NAMALWA (cell line): ENCODE results near the gene SOCS1.
A peak's percentile ranks its signal among the peaks of the same experiment; 100 is the strongest.

ENCODE experiments used
- DNase-seq: peaks from one replicate; pipeline ENCODE4 v3.0.0-alpha.2; 2015; ENCODE audit warnings: low spot score

Gene SOCS1

DNA sequence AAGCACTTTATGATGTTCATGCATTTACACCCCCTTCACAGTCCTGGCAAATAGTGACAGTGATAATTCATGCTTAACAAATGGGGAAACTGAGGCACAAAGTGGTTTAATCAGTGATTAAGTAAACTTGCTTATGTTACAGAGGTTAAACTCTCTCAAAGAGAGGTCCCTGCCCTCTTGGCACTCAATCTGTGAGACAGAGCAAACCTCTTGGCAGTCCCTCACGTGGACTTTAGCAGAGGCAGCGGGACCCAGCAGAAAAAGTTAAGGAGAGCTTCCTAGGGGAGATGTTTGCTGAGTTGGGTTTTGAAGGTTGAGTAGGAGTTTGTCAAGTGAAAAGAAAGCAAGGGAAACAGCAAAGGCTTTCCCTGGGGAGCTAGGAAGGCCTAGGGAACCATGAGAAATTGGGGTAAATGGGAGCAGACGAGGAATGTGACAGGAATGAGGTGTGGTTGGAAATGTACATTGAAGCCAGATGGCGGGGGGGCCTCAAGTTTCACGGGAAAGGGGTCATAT, 10.7 kb downstream of the SOCS1 start:
- DNase-seq: no peak

- no peak for DNase-seq
Measured at GRCh38 chr16:11242658-11243057, 13.3 kb downstream of the SOCS1 start.

DNA sequence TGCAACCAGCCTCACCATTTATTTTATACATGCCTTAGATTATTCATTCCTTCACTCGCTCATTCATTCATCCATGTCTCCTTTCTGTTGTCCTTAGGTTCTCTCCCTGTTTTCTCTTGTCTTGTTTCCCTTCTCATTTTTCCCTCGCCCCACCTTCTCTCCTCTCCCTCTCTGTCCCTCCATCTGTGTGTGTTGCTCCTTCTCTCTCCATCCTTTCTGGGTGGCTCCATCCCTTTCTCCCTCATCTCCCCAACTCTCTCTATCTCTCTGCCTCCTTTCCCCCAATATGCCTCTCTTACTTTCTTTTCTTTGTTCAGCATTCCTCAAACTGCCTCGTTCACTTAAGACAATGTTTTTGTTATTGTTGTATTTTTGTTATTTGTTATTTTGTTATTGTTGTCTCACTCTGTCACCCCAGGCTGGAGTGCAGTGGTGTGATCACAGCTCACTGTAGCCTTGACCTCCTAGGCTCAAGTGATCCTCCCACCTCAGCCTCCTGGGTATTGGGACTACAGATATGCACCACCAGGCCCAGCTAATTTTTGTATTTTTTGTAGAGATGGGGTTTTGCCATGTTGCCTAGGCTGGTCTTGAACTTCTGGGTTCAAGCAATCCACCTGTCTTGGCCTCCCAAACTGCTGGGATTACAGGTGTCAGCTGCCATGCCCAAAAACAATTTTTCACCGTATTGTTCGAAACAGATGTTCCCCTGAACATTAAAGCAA, 14.4 kb downstream of the SOCS1 start:
- DNase-seq: no peak

DNA sequence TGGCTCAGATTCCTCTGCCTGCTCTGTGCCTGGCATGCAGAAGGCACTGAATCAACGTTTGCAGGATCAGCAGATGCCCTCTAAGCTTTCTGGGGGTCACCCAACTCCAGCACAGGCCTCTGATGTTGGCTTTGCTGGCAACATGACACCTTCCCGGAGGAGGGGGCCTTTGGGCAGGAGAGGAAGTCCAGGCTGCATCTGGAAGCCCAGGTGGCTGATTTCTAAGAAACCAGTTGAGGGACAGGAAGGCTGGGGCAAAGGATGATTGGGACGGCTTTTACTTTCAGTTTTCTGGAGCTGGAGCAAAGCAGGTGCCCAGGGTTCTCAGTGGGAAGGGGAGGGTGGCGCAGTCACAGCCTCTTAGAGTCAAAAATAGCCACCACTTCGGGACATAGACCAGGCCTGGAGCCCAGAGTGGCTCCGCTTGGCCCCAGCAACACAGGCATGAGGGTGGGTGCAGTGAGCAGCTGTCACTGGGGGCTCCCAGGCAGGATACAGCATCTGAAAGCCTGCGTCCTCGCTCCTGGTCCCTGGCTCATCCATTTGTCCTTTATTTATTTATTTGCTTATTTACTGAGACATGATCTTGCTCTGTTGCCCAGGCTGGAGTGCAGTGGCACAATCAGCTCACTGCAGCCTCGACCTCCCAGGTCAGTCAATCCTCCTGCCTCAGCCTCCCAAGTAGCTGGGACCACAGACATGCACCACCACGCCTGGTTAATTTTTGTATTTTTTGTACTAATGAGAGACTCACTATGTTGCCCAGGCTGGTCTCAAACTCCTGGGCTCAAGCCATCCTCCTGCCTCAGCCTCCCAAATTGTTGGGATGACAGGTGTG, 15.1 kb downstream of the SOCS1 start:
- no peak for DNase-seq

DNA sequence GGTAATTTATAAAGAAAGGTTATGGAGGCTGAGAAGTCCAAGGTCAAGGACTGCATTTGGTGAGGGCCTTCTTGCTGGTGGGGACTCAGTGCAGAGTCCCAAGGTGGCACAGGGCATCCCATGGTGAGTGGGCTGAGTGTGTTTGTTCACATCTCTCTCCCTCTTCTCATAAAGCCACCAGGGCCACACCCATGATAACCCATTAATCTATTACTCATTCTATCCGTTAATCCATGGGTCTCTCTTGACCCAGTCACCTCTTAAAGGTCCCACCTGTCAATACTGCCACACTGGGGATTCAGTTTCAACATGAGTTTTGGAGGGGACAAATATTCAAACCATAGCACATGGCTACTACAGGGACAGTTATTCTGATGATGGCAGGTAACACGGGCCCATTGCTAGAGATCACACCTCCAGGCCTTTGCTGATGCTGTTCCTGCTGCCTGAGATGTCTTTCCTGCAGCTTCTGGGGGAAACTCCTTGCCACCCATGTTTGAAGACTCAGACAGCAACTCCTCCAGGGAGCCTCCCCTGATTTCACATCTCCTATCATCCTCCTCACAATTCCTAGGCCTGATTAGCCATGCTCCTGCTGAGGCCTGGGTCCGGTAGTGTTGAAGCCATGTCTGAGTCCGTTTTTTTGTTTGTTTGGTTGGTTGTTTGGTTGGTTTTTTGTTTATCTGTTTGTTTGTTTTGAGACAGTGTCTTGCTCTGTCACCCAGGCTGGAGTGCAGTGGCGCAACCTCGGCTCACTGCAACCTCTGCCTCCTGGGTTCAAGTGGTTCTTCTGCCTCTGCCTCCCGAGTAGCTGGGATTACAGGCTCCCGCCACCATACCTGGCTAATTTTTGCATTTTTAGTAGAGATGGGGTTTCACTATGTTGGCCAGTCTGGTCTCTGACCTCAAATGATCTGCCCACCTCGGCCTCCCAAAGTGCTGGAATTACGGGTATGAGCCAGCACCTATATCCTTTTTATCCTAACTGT, 16.1 kb downstream of the SOCS1 start:
- no peak for DNase-seq

GRCh38 chr16:11238272-11239202, 17.5 kb downstream of the SOCS1 start:
- DNase-seq: peak; percentile 51

- no peak for DNase-seq
Measured at GRCh38 chr16:11236461-11237254, 19.3 kb downstream of the SOCS1 start.

GRCh38 chr16:11235703-11235991, 20.4 kb downstream of the SOCS1 start:
- DNase-seq: no peak

DNA sequence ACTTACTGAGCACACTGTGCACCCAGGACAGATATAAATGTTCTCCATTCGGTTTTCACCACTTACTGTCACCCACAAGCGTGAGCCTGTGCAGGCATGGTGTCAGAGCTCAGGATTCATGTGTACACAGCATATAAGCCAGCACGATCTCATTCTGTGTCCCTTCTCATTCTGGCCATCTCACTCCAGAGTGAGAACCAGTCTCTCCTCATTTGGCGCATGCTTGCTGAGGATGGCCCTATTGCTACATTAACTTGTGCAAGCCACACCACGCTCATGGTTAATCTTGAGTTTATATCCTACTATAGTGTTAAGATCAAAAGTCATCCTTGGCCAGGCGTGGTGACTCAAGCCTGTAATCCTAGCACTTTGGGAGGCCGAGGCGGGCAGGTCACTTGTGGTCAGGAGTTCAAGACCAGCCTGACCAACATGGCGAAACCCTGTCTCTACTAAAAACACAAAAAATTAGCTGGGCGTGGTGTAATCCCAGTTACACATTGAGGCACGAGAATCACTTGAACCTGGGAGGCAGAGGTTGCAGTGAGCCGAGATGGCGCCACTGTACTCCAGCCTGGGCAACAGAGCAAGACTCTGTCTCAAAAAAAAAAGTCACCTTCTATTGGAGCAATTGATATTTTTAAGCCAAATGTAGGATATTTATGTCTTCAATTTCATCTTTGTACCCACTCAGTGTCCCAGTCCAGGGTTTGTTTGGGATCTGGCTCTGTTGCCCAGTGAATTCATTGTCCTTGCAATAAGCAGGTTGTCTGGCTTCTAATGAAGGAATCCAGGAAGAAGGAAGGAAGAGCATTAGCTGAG, 20.9 kb downstream of the SOCS1 start:
- no peak for DNase-seq

GRCh38 chr16:11233727-11234376, 22.2 kb downstream of the SOCS1 start:
- no peak for DNase-seq

GRCh38 chr16:11232852-11233726, 22.9 kb downstream of the SOCS1 start:
- no peak for DNase-seq

DNA sequence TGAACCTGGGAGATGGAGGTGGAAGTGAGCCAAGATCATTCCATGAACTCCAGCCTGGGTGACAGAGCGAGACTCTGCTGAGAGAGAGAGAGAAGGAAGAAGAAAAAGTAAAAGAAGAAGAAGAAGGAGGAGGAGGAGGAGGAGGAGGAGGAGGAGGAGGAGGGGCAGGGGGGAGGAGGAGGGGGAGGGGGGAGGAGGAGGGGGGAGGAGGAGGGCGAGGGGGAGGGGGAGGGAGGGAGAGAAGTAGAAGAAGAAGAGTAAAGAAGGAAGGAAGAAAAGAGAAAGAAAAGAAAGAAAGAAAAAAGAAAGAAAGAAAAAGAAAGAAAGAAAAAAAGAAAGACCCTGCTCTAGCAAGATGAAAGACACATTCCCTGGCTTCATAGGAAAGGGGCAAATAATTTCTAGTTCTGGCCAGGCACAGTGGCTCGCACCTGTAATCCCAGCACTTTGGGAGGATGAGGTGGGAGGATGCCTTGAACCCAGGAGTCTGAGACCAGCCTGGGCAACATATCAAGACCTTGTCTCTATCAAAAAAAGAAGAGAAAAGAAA, 23.6 kb downstream of the SOCS1 start:
- DNase-seq: no peak

- no peak for DNase-seq
Measured at GRCh38 chr16:11231367-11231970, 24.5 kb downstream of the SOCS1 start.

GRCh38 chr16:11229906-11230305, 26.1 kb downstream of the SOCS1 start:
- no peak for DNase-seq

GRCh38 chr16:11229432-11229831, 26.6 kb downstream of the SOCS1 start:
- DNase-seq: no peak

DNA sequence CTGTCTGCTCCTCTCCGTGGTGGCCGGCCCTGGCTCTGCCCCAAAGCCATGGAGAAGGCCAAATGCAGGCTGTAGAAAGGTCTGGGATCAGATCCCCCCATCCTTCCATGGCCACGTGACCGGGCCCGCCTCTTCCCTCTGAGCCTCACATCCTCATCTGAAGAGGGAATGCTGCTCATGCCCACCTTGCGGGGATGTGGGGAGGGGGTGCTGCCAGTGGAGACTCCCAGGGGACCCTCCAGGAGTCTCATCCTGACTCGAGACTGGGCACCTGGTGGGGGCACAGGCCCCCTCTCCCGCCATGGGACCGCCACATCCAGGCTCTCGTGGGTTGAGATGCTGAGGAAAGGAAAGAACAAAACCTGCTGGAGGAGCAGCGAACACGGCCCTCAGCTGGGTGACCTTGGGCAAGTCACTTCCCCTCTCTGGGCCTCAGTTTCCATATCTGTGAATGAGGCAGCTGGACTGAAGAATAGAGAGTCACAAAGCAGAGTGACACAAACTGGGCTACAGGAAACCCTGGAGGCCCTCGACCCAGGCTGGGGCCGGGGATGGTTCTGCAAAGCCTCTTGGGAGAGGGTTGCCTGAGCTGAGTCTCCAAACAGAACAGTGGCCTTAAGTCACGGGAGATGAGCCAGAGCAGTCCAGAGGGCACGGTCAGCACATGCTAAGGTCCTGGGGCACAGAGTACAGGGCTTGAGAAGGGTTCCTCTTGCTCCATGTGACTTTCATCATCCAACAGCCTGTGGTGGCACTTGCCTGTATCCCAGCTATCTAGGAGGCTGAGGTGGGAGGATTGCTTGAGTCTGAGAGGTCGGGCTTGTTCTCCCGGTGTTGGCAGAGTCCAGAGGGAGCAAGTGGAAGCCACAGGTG, 30.1 kb downstream of the SOCS1 start:
- no peak for DNase-seq
